OCI-LY1 (cell line): ENCODE results near the gene SRI.

Source experiments
- EZH2 ChIP-seq: fragments of 200-600 bp; sonication (generic), shearing (Covaris generic); IDR thresholded peaks from 2 replicates; pipeline ENCODE4 v1.8.0; 2017; ENCODE audit warnings: borderline replicate concordance, mixed run types, mild to moderate bottlenecking, antibody characterized with exemption, low read length, moderate library complexity, mixed read lengths
- TF ChIP-seq, protein P1 (sequence below): fragments of 200-600 bp; sonication (generic), shearing (Covaris generic); IDR thresholded peaks from 2 replicates; pipeline ENCODE4 v1.5.1; 2017; ENCODE audit warnings: mild to moderate bottlenecking, antibody characterized with exemption, low read length, moderate library complexity, mixed read lengths

DNA sequence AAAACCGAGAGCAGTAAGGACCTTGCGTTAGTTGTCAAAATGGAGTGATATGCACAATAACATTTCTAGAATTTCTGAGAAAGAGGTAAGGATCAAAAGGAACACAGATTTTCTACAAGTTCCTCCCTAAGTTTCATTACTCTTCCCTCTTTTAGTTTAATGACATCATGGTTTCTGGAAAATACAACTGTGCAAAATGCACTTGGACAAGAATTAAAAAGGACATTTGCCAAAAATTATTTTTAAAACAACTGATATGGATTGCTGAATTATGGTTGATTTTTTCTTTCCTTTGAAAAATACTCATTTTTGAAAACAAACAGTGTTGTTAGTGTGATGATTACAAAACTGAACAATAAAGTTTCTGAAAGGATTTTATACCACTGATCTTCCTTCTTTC, 52.1 kb downstream of the SRI start:
- TF ChIP-seq, protein P1, sequence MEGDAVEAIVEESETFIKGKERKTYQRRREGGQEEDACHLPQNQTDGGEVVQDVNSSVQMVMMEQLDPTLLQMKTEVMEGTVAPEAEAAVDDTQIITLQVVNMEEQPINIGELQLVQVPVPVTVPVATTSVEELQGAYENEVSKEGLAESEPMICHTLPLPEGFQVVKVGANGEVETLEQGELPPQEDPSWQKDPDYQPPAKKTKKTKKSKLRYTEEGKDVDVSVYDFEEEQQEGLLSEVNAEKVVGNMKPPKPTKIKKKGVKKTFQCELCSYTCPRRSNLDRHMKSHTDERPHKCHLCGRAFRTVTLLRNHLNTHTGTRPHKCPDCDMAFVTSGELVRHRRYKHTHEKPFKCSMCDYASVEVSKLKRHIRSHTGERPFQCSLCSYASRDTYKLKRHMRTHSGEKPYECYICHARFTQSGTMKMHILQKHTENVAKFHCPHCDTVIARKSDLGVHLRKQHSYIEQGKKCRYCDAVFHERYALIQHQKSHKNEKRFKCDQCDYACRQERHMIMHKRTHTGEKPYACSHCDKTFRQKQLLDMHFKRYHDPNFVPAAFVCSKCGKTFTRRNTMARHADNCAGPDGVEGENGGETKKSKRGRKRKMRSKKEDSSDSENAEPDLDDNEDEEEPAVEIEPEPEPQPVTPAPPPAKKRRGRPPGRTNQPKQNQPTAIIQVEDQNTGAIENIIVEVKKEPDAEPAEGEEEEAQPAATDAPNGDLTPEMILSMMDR: no peak
- no peak for TF ChIP-seq EZH2
